WTC11 (cell line): ENCODE results near the gene CACNA1C. TPM values are rescaled to one million over a fixed set of nuclear protein-coding genes. Genes with fewer than 3 reads are reported as not detected.

Experiments used
- ATAC-seq: fragments of 200-7000 bp; cut with Tn5 transposase; 2 replicates; pipeline ENCODE4 v1.10.0; 2021; ENCODE audit warnings: mild to moderate bottlenecking, moderate library complexity
- CTCF ChIA-PET: fragments of 300-600 bp; sonication (Branson Sonifier 250); formaldehyde crosslinking; loops from one replicate; lab custom pipeline; 2021; ENCODE audit warnings: antibody characterized with exemption; lab: Charles Lee
- POLR2A ChIA-PET: fragments of 350-600 bp; sonication (Branson Sonifier 250); formaldehyde crosslinking; loops from one replicate; lab custom pipeline; 2021; ENCODE audit warnings: antibody characterized with exemption; lab: Charles Lee
- DNase-seq: peaks from one replicate; pipeline ENCODE4 v3.0.0; 2021; ENCODE audit warnings: low spot score
- H3K27ac Mint-ChIP-seq: 2 replicates; pipeline ENCODE4 v1.8.0; 2021; ENCODE audit warnings: mixed read lengths
- H3K27me3 Mint-ChIP-seq: 2 replicates; pipeline ENCODE4 v1.8.0; 2021; ENCODE audit warnings: low read depth, mild to moderate bottlenecking, moderate library complexity, mixed read lengths
- H3K36me3 Mint-ChIP-seq: 2 replicates; pipeline ENCODE4 v1.8.0; 2021; ENCODE audit warnings: mixed read lengths
- H3K4me1 Mint-ChIP-seq: 2 replicates; pipeline ENCODE4 v1.8.0; 2022; ENCODE audit warnings: mixed read lengths
- H3K4me3 Mint-ChIP-seq: 2 replicates; pipeline ENCODE4 v1.8.0; 2021; ENCODE audit warnings: mild to moderate bottlenecking, moderate library complexity, mixed read lengths
- H3K9me3 Mint-ChIP-seq: 2 replicates; pipeline ENCODE4 v1.8.0; 2021; ENCODE audit warnings: mixed read lengths
- CBFB ChIP-seq: sonication (generic); formaldehyde crosslinking; IDR thresholded peaks from 2 replicates; pipeline ENCODE4 v1.8.1; 2022; ENCODE audit warnings: mild to moderate bottlenecking, low read depth, missing genetic modification reagents
- CREB1 ChIP-seq: sonication (generic); formaldehyde crosslinking; IDR thresholded peaks from 2 replicates; pipeline ENCODE4 v1.8.0; 2023; ENCODE audit warnings: mild to moderate bottlenecking, missing genetic modification reagents
- FOXJ3 ChIP-seq: sonication (generic); formaldehyde crosslinking; IDR thresholded peaks from 2 replicates; pipeline ENCODE4 v1.9.0; 2021; ENCODE audit warnings: missing genetic modification reagents, mild to moderate bottlenecking, borderline replicate concordance
- FOXP1 ChIP-seq: sonication (generic); formaldehyde crosslinking; IDR thresholded peaks from 2 replicates; pipeline ENCODE4 v1.8.0; 2022; ENCODE audit warnings: missing genetic modification reagents, mild to moderate bottlenecking, moderate library complexity, borderline replicate concordance
- JAZF1 ChIP-seq: fragments of 250-450 bp; sonication (Bioruptor Pico); IDR thresholded peaks from 2 replicates; pipeline ENCODE4 v1.9.0; 2021; ENCODE audit warnings: moderate library complexity, mild to moderate bottlenecking, inconsistent platforms
- ZNF416 ChIP-seq: fragments of 250-450 bp; sonication (Bioruptor Pico); IDR thresholded peaks from 2 replicates; pipeline ENCODE4 v1.9.0; 2021; ENCODE audit warnings: mild to moderate bottlenecking, inconsistent platforms
- total RNA-seq: library from RNA; stranded (reverse); gene quantifications from 3 replicates; pipeline ENCODE4 v1.2.3, GENCODE V29; 2021
- TF ChIP-seq, protein P1 (sequence below): sonication (generic); formaldehyde crosslinking; conservative IDR thresholded peaks from 2 replicates; pipeline ENCODE4 v1.8.1; 2022; ENCODE audit warnings: mild to moderate bottlenecking, missing genetic modification reagents
- TF ChIP-seq, protein P2 (sequence below): sonication (generic); formaldehyde crosslinking; IDR thresholded peaks from 2 replicates; pipeline ENCODE4 v1.8.1; 2023; ENCODE audit warnings: mild to moderate bottlenecking, missing genetic modification reagents
- TF ChIP-seq, protein P3 (sequence below): fragments of 250-450 bp; sonication (Bioruptor Pico); IDR thresholded peaks from 2 replicates; pipeline ENCODE4 v1.9.0; 2021; ENCODE audit warnings: moderate library complexity, mild to moderate bottlenecking, inconsistent platforms, borderline replicate concordance
- TF ChIP-seq, protein P4 (sequence below): fragments of 250-450 bp; sonication (Bioruptor Pico); IDR thresholded peaks from 2 replicates; pipeline ENCODE4 v1.9.0; 2021; ENCODE audit warnings: mild to moderate bottlenecking
- TF ChIP-seq, protein P5 (sequence below): fragments of 250-450 bp; sonication (Bioruptor Pico); IDR thresholded peaks from 2 replicates; pipeline ENCODE4 v1.8.0; 2021; ENCODE audit warnings: mild to moderate bottlenecking
- TF ChIP-seq, protein P6 (sequence below): sonication (generic); formaldehyde crosslinking; IDR thresholded peaks from 2 replicates; pipeline ENCODE4 v1.8.1; 2022; ENCODE audit warnings: mild to moderate bottlenecking, missing genetic modification reagents, moderate library complexity, borderline replicate concordance

CACNA1C gene
- total RNA-seq, 1 experiment from 2014 or later = 1.7 TPM

DNA sequence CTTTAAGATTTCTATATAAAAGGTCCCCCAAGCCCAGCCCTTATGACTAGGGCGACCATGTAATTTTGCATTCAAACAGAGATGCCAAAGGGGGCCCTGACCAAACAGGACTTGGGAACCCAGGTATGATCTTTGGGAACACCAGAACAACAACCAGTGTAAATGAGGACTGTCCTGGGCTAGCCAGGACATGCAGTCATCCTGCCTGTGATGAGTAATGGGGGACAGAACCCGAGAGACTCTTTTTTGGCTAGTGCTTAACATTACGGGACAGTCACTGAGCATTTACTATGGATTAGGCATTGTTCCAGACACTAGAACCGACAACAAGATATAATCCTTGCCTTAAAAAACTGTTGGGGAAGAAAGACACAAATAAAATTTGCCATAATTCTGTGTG, 337.3 kb downstream of the CACNA1C start:
- ATAC-seq (no peak), DNase-seq (no peak)
- Mint-ChIP-seq H3K36me3 (no peaks in the 10 kb centered on the region), H3K27me3 (no peaks in the 10 kb centered on the region; the same call in 1 of the 2 replicates), H3K4me1 (no peaks in the 10 kb centered on the region), H3K9me3 (no peaks in the 10 kb centered on the region), H3K4me3 (no peak overlapping the region), H3K27ac (no peak overlapping the region)
- TF ChIP-seq JAZF1 (CRISPR knock-in tag) (no peak), CREB1 (CRISPR knock-in tag) (no peak), FOXJ3 (CRISPR knock-in tag) (no peak), ZNF416 (CRISPR knock-in tag) (no peak)
- TF ChIP-seq, protein P1, sequence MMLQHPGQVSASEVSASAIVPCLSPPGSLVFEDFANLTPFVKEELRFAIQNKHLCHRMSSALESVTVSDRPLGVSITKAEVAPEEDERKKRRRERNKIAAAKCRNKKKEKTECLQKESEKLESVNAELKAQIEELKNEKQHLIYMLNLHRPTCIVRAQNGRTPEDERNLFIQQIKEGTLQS (CRISPR knock-in tag) = no peak
- TF ChIP-seq, protein P2, sequence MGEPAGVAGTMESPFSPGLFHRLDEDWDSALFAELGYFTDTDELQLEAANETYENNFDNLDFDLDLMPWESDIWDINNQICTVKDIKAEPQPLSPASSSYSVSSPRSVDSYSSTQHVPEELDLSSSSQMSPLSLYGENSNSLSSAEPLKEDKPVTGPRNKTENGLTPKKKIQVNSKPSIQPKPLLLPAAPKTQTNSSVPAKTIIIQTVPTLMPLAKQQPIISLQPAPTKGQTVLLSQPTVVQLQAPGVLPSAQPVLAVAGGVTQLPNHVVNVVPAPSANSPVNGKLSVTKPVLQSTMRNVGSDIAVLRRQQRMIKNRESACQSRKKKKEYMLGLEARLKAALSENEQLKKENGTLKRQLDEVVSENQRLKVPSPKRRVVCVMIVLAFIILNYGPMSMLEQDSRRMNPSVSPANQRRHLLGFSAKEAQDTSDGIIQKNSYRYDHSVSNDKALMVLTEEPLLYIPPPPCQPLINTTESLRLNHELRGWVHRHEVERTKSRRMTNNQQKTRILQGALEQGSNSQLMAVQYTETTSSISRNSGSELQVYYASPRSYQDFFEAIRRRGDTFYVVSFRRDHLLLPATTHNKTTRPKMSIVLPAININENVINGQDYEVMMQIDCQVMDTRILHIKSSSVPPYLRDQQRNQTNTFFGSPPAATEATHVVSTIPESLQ (CRISPR knock-in tag) = no peak
- TF ChIP-seq, protein P3, sequence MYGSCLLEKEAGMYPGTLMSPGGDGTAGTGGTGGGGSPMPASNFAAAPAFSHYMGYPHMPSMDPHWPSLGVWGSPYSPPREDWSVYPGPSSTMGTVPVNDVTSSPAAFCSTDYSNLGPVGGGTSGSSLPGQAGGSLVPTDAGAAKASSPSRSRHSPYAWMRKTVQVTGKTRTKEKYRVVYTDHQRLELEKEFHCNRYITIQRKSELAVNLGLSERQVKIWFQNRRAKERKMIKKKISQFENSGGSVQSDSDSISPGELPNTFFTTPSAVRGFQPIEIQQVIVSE = no peak
- TF ChIP-seq, protein P4, sequence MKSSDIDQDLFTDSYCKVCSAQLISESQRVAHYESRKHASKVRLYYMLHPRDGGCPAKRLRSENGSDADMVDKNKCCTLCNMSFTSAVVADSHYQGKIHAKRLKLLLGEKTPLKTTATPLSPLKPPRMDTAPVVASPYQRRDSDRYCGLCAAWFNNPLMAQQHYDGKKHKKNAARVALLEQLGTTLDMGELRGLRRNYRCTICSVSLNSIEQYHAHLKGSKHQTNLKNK = no peak
- TF ChIP-seq, protein P5, sequence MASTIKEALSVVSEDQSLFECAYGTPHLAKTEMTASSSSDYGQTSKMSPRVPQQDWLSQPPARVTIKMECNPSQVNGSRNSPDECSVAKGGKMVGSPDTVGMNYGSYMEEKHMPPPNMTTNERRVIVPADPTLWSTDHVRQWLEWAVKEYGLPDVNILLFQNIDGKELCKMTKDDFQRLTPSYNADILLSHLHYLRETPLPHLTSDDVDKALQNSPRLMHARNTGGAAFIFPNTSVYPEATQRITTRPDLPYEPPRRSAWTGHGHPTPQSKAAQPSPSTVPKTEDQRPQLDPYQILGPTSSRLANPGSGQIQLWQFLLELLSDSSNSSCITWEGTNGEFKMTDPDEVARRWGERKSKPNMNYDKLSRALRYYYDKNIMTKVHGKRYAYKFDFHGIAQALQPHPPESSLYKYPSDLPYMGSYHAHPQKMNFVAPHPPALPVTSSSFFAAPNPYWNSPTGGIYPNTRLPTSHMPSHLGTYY = no peak
- TF ChIP-seq, protein P6, sequence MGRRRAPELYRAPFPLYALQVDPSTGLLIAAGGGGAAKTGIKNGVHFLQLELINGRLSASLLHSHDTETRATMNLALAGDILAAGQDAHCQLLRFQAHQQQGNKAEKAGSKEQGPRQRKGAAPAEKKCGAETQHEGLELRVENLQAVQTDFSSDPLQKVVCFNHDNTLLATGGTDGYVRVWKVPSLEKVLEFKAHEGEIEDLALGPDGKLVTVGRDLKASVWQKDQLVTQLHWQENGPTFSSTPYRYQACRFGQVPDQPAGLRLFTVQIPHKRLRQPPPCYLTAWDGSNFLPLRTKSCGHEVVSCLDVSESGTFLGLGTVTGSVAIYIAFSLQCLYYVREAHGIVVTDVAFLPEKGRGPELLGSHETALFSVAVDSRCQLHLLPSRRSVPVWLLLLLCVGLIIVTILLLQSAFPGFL (CRISPR knock-in tag) = no peak
- ChIA-PET CTCF (interaction anchor here (1.5 to 2.1 kb wide), 2 partner anchors 30 to 333 kb away, joined by 3 to 7 read pairs; no protein-coding TSS in a partner anchor), POLR2A (no interaction called here)

DNA sequence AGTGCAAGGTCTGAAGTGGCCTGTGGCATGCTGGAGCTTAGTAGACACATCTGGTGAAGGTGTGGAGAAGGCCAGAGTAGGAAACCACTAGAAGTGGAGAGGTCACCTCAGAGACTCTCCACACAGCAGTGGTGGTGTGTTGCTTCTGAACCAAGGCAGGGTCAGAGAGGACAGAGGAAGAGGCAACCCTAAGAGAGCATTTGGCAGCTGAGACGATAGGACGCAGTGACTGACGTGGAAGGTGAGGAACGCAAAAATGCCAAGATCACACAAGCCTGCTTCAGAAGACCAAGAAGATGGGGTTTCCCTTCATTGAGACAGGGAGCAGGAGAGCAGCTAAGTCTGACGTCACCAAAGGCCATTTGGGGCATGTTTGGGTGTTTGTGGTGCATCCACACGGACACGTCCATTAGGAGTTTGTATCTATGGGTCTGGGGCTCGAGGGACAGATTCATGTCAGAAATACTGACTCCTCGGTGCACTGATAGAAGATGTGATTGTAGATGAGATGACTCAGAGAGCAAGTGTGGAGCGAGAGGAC, 338.1 kb downstream of the CACNA1C start:
- no peak for DNase-seq
- POLR2A ChIA-PET = no interaction called here
- Mint-ChIP-seq H3K27me3 (no peaks in the 10 kb centered on the region; the same call in 1 of the 2 replicates), H3K27ac (no peak overlapping the region), H3K4me3 (no peak overlapping the region), H3K9me3 (no peaks in the 10 kb centered on the region), H3K4me1 (0 out of 2 replicates have a peak, but pooled peaks cover 3% of the 10 kb centered on the region), H3K36me3 (no peaks in the 10 kb centered on the region)
- CTCF ChIA-PET = interaction anchor here (0.6 to 2.1 kb wide), 3 partner anchors 8 to 333 kb away, joined by 3 to 7 read pairs (median 3); no protein-coding TSS in a partner anchor
- TF ChIP-seq CBFB = no peak
- ATAC-seq = no peak

DNA sequence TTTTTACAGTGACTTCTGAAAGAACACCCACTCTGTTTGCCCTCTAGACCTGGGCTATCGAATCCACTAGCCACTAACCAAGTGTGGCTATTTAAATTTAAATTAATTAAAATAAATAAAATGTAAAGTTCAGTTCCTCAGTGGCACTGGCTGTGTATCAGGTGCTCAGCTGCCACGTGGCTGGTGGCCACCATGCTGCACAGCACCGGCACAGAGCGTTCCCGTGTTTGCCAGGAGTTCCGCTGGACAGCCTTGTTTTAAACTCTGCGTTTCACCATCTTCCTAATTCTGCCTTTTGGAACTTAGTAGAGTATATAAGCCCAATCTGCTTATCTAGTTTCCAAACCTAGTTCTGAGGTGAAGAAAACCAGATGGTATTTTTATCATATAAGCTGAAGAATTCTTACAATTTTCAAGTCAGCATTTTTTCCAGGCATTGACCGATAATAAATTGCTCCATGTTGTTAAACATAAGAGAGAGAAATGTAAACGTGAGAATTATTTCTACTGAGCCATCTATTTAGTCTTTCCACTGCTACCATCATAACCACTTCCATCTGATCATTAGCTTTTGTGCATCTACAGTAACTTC, 339.0 kb downstream of the CACNA1C start:
- H3K27me3 Mint-ChIP-seq = no peaks in the 10 kb centered on the region; the same call in 1 of the 2 replicates
- no peaks in the 10 kb centered on the region for H3K9me3 Mint-ChIP-seq
- CTCF ChIA-PET = interaction anchor here (0.9 to 2.1 kb wide), 3 partner anchors 22 to 234 kb away, joined by 3 to 7 read pairs (median 3); no protein-coding TSS in a partner anchor
- POLR2A ChIA-PET = no interaction called here
- H3K27ac Mint-ChIP-seq = no peak overlapping the region
- DNase-seq = no peak
- no peak for ATAC-seq
- H3K4me1 Mint-ChIP-seq = 0 out of 2 replicates have a peak, but pooled peaks cover 3% of the 10 kb centered on the region
- TF ChIP-seq FOXP1 (CRISPR knock-in tag) = no peak
- TF ChIP-seq, protein P4 = no peak
- H3K4me3 Mint-ChIP-seq = no peak overlapping the region
- no peaks in the 10 kb centered on the region for H3K36me3 Mint-ChIP-seq
